Lower leg skin (tissue), 3 donors: ENCODE data around the gene LMOD3.

ENCODE experiments used
- CTCF ChIP-seq, 3 donors: fragments of 450-650 bp; IDR thresholded peaks; one replicate each; pipeline ENCODE4 v1.5.1; 2016; ENCODE audit warnings: antibody characterized with exemption in 3 of 3, mild to moderate bottlenecking in 3 of 3, moderate library complexity in 2 of 3
- POLR2A ChIP-seq, 2 donors: fragments of 450-650 bp; IDR thresholded peaks; one replicate each; pipeline ENCODE4 v1.6.1; 2016 to 2017; ENCODE audit warnings: antibody characterized with exemption in 2 of 2, mild to moderate bottlenecking in 1 of 2, moderate library complexity in 1 of 2

- TF ChIP-seq CTCF (IDR thresholded peaks at IDR 0.05) (no peak), POLR2A (IDR thresholded peaks at IDR 0.05) (no peak)
Observed at GRCh38 chr3:69113536-69113935, 8.9 kb downstream of the LMOD3 start.
